ENCODE data around the gene HOXA3. TPM values are rescaled to one million over a fixed set of nuclear protein-coding genes. Genes with fewer than 3 reads are reported as not detected.
A peak's percentile ranks its signal among the peaks of the same experiment; 100 is the strongest.

HOXA3 gene
- total RNA-seq, 1 experiment from 2014 or later = not detected

DNA sequence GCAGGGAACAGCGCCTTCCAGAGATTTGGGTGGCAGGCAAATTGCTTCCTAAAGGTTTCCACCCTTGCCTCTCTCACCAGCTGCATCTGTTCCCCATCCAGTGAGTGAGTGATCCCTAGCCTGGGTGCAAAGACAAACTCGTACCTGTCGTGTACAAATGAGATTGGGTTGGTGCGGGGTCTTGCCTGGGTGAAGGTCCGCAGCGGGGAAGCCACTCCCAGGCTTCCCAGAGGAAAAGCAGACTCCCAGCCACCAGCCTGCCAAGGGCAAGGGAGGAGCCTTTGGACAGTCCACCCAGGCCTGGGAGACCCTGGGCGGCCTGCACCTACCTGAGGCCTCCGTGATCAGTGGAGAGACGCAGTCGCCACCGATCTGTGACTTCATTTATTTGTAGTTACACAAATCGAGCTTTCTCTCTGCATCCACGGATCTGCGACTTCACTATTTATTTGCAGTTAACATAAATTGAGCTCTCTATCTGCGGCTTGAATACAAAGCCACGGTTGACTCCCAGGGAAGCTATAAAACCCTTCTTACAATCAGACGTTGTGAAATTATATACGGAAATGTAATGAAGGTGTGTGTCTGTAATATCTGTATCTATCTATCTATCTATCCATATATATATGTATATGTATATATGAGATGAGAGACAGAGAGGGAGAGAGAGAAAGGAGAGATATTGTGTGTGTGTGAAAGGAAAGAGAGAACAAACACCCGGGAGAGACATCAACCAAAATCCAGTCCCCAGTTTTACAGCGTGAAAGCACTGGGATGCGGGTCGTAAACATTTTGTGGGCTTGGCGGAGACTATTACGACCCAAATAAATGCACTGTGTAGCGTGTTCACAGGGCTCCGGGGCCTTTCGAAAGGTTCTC lies 7.1 kb upstream of the HOXA3 start:
- Histone ChIP-seq H3K79me1 (ENCODE audit: insufficient read depth, low read depth, low read length, poor library complexity, severe bottlenecking) (no peaks in the 10 kb centered on the region), H2BK20ac (ENCODE audit: low read depth, low read length, poor library complexity, severe bottlenecking) (no peak overlapping the region), H3K9ac (ENCODE audit: extremely low read depth, insufficient read length, low read length) (no peak overlapping the region), H4K5ac (ENCODE audit: insufficient read length, low read depth, low read length) (no peak overlapping the region), H3K14ac (ENCODE audit: insufficient read depth, low read length) (no peak overlapping the region), H2BK120ac (ENCODE audit: low read depth, low read length, poor library complexity, severe bottlenecking) (no peak overlapping the region), H3K4ac (ENCODE audit: low read depth, low read length) (no peak overlapping the region), H3K4me2 (ENCODE audit: insufficient read depth, insufficient read length, low read length) (no peak overlapping the region), H2AFZ (ENCODE audit: low read length) (no peak overlapping the region), H4K8ac (replicated peaks; ENCODE audit: insufficient read length, low read depth, low read length) (no peak overlapping the region), H3K27me3 (ENCODE audit: insufficient read depth, low read length) (peaks cover 97% of the 10 kb centered on the region), H2BK15ac (ENCODE audit: low read depth, low read length) (no peak overlapping the region), H3K27ac (ENCODE audit: insufficient read length, low read depth, low read length) (no peak overlapping the region), H3K18ac (ENCODE audit: insufficient read length, low read depth, low read length) (no peak overlapping the region), H3K23ac (ENCODE audit: insufficient read length, low read depth, low read length) (no peak overlapping the region), H3K23me2 (ENCODE audit: insufficient read length, low read depth, low read length, poor library complexity, severe bottlenecking) (no peaks in the 10 kb centered on the region), H4K91ac (ENCODE audit: insufficient read length, low read depth, low read length) (no peak overlapping the region), H3K79me2 (ENCODE audit: insufficient read depth, low read length) (no peaks in the 10 kb centered on the region), H3K4me1 (ENCODE audit: insufficient read depth, low read length) (no peaks in the 10 kb centered on the region), H2BK5ac (ENCODE audit: insufficient read length, low read length) (no peak overlapping the region), H2BK12ac (ENCODE audit: insufficient read length, low read depth, low read length) (no peak overlapping the region), H2AK5ac (ENCODE audit: insufficient read length, low read length) (no peak overlapping the region), H3T11ph (ENCODE audit: low read length) (no peak overlapping the region), H4K20me1 (ENCODE audit: control insufficient read depth, insufficient read depth, insufficient read length) (no peaks in the 10 kb centered on the region), H3K9me3 (ENCODE audit: control insufficient read depth, low read depth, low read length) (no peaks in the 10 kb centered on the region), H3K56ac (ENCODE audit: insufficient read length, low read depth, low read length) (no peak overlapping the region)
- Mint-ChIP-seq H3K4me1 (peaks cover 3 to 16% of the 10 kb centered on the region in 2 experiments), H3K36me3 (ENCODE audit: insufficient read depth in 1 of 3, low read depth in 3 of 3) (peaks cover 0 to 4% (median 0%) of the 10 kb centered on the region in 3 experiments; a peak in 3 of 7 replicates), H3K27me3 (ENCODE audit: low read depth) (peaks cover 98% of the 10 kb centered on the region), H3K27ac (no peak overlapping the region), H3K4me3 (no peak overlapping the region; a peak in 1 of 5 replicates), H3K9me3 (peaks cover 15 to 18% of the 10 kb centered on the region in 2 experiments)
- peak; percentile 25 for DNase-seq
- no peak for TF ChIP-seq CTCF (conservative IDR thresholded peaks at IDR 0.05)
- WGBS (ENCODE audit: extremely low coverage, insufficient read length, low lambda C conversion rate) = no CpG with 5 or more reads among the region's 27 CpGs

All from H9 (cell line).